ENCODE measurements around the gene LSM11.

DNA sequence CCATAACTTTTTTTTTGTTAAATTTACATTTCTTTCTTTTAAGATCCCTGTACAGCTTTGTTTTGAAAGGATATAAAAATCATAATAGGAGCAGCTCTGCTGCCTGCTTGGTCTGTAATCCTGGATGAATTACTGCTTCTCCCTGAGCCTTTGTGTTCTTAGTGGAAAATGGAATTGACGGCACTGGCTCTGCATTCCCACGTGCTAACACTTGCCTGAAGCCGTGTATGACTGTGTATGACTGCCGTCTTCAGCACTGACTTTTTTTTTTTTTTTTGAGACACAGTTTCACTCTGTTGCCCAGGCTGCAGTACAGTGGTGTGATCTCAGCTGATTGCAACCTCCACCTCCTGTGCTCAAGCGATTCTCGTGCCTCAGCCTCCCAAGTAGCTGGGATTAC lies 7.5 kb upstream of the LSM11 start:
- TF ChIP-seq, protein P1, sequence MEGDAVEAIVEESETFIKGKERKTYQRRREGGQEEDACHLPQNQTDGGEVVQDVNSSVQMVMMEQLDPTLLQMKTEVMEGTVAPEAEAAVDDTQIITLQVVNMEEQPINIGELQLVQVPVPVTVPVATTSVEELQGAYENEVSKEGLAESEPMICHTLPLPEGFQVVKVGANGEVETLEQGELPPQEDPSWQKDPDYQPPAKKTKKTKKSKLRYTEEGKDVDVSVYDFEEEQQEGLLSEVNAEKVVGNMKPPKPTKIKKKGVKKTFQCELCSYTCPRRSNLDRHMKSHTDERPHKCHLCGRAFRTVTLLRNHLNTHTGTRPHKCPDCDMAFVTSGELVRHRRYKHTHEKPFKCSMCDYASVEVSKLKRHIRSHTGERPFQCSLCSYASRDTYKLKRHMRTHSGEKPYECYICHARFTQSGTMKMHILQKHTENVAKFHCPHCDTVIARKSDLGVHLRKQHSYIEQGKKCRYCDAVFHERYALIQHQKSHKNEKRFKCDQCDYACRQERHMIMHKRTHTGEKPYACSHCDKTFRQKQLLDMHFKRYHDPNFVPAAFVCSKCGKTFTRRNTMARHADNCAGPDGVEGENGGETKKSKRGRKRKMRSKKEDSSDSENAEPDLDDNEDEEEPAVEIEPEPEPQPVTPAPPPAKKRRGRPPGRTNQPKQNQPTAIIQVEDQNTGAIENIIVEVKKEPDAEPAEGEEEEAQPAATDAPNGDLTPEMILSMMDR (IDR thresholded peaks at IDR 0.05): no peak
- TF ChIP-seq POLR2A (IDR thresholded peaks at IDR 0.05): no peak
